IPS-18c (cell line): ENCODE results near the gene SLC6A4.

Experiments
- H3K4me3 ChIP-seq: 2 replicates; pipeline ENCODE4 v1.7.0; 2013; ENCODE audit warnings: low read depth, mild to moderate bottlenecking, low read length, moderate library complexity; ENCODE audit not compliant: insufficient read depth
- H3K9me3 ChIP-seq: one replicate; pipeline ENCODE4 v1.6.1; 2013; ENCODE audit warnings: mild to moderate bottlenecking, low read length, moderate library complexity; ENCODE audit not compliant: control insufficient read depth, insufficient read depth

The SLC6A4 gene

GRCh38 chr17:30226878-30227277, 8.6 kb downstream of the SLC6A4 start:
- Histone ChIP-seq H3K9me3 (no peaks in the 10 kb centered on the region), H3K4me3 (no peak overlapping the region)

DNA sequence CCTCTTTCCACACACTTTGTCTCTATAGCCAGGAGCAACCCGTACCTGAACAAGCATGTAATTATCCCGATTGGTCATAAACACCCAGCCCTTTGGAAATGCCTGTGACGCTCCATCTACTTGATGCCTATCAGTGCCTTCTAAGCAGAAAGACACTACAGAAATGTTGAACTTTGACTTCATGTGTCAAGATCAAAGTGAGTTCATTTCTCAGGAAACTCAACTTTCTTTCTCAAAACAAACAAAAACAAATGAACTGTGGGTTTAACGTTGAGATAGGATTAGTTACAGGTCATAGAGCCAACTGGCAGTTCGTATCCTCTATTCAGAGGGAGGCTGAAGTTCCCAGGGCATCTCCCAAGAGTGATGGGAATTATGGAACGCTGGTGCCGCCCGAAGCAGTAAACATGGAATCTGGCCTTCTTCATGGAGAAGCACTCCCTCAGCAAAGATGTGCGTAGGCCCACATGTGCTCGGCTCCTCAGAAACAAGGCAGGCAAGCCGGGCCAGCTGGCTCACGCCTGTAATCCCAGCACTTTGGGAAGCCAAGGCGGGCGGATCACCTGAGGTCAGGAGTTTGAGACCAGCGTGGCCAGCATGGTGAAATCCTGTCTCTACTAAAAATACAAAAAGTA, 9.5 kb downstream of the SLC6A4 start:
- H3K9me3 ChIP-seq, result no peaks in the 10 kb centered on the region
- H3K4me3 ChIP-seq, result no peak overlapping the region

DNA sequence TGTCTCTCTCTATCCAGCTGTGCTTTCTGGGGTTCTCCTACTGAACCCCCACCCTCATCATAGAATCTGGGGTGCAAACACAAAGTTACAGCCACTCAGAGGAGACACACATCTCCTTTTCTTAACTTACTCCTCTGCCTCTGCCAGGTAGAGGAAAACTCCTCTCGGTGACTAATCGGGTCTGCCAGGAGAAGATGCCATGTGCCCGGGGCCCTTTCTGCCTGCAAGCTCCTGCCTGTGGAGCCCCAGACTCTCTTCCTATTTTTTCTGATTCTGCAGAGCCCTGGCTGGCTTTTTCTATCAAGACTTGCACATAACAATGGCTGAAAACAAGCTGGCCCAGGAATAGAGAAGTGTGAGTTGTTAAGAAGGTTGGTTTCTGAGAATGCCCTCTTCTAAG, 10.4 kb downstream of the SLC6A4 start:
- no peak overlapping the region for H3K4me3 ChIP-seq
- no peaks in the 10 kb centered on the region for H3K9me3 ChIP-seq

GRCh38 chr17:30224419-30224960, 11.0 kb downstream of the SLC6A4 start:
- no peaks in the 10 kb centered on the region for H3K9me3 ChIP-seq
- no peak overlapping the region for H3K4me3 ChIP-seq

DNA sequence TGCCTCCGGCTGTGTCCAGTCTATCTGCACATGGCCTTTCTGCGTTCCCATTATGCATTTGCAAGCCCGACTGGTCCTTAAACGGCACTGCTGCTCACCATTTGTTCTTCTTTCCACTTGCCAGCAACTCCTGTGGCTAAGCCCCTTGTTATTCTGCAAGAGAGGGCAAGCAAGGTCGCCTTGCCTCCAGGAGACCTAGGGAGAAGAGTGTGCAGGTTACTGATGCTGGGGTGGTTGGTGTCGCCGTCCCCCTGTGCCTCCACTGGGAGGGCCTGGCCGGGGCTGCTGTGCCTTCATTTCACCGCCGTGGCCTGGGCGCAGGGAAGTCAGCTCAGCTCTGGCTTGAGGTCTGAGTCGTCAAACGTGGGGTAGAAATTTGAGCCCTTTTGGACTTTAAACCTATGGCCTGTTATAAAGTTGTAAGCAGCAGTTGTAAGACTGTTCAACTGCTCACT, 12.7 kb downstream of the SLC6A4 start:
- Histone ChIP-seq H3K4me3 (no peak overlapping the region), H3K9me3 (no peaks in the 10 kb centered on the region)

- H3K4me3 ChIP-seq, result no peak overlapping the region
- H3K9me3 ChIP-seq, result no peaks in the 10 kb centered on the region
Measured at GRCh38 chr17:30222251-30222650, 13.2 kb downstream of the SLC6A4 start.

DNA sequence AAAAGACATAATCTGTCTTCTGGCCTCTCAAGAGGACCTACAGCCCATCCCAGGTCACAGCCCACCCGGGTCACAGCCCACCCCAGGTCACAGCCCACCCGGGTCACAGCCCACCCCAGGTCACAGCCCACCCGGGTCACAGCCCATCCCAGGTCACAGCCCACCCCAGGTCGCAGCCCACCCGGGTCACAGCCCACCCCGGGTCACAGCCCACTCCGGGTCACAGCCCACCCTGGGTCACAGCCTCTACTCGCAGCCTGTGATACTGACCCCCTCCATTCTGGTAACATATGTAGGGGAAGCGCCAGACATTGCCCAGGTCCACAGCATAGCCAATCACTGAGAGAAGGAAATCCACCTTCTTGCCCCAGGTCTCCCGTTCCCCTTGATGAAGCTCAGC, 14.2 kb downstream of the SLC6A4 start:
- Histone ChIP-seq H3K9me3 (no peaks in the 10 kb centered on the region), H3K4me3 (no peak overlapping the region)

- Histone ChIP-seq H3K4me3 (no peak overlapping the region), H3K9me3 (no peaks in the 10 kb centered on the region)
Measured at GRCh38 chr17:30220414-30220813, 15.1 kb downstream of the SLC6A4 start.

- Histone ChIP-seq H3K4me3 (no peak overlapping the region), H3K9me3 (no peaks in the 10 kb centered on the region)
Measured at GRCh38 chr17:30219833-30220232, 15.7 kb downstream of the SLC6A4 start.

- H3K9me3 ChIP-seq, result no peaks in the 10 kb centered on the region
- H3K4me3 ChIP-seq, result no peak overlapping the region
Measured at GRCh38 chr17:30219315-30219714, 16.2 kb downstream of the SLC6A4 start.

- no peak overlapping the region for H3K4me3 ChIP-seq
- H3K9me3 ChIP-seq, result no peaks in the 10 kb centered on the region
Measured at GRCh38 chr17:30218799-30219198, 16.7 kb downstream of the SLC6A4 start.

DNA sequence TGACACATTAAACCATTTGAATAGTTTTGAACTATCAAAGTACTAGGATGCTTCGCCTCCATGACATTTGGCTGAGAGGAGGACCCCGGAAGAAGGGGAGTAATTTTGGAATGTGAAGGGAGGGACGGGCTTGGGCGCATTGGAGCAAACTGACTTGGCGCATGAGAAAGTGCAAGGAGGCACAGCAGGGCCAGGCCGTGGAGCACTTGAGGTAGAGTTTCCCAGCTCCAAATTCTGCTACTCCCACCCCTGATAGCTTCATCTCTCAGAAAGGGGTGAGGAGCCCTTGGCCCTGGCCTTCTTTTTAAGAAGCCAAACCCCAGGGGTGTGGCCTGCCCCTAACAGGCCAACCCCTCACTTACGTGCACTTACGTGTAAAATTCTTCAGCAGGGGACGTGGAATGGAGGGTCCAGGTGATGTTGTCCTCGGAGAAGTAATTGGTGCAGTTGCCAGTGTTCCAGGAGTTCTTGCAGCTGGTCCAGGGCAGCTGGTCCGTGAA, 17.7 kb downstream of the SLC6A4 start:
- no peaks in the 10 kb centered on the region for H3K9me3 ChIP-seq

DNA sequence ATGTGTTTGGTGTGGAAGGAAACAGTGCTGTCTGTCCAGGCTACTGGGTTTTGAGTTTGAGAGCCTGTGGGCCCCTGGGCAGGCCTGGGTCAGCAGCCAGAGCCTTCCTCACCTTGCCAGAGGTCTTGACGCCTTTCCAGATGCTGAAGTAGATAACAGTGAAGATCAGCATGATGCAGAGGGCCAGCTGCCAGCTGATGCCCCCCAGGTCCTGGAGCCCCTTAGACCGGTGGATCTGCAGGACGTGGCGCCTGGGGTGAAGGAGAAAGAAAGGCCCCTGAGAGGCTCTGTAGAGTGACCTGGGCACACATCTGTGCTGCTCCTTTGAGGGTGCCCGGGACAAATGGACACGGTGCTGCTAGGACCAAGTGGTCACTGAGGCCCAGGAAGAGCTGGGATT, 18.4 kb downstream of the SLC6A4 start:
- no peaks in the 10 kb centered on the region for H3K9me3 ChIP-seq
- H3K4me3 ChIP-seq, result no peak overlapping the region

More for the DNA sequence above, 17.7 kb downstream of the SLC6A4 start:
- H3K4me3 ChIP-seq, result no peak overlapping the region

GRCh38 chr17:30212750-30213149, 22.7 kb downstream of the SLC6A4 start:
- H3K4me3 ChIP-seq, result no peak overlapping the region
- no peaks in the 10 kb centered on the region for H3K9me3 ChIP-seq

DNA sequence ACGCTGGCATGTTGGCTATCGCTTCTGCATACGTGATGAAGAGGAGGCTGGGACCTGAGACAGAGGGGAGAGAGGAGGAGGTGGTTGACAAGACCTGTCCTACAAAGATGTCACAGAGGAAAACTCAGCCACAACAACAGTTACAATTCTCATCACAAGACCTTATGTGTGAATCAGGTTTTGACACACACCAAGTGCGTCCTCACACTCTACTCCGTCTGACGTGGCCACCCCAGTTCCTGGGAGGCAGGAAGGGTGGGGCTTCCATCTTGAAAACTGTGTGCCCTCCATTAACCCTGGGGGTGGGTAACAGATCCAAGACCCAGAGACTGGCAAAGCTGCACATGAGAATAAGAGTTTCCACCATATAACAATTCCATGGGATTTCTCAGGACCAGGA, 24.1 kb downstream of the SLC6A4 start:
- H3K9me3 ChIP-seq, result no peaks in the 10 kb centered on the region
- no peak overlapping the region for H3K4me3 ChIP-seq

- no peaks in the 10 kb centered on the region for H3K9me3 ChIP-seq
- H3K4me3 ChIP-seq, result no peak overlapping the region
Measured at GRCh38 chr17:30210901-30211300, 24.6 kb downstream of the SLC6A4 start.

GRCh38 chr17:30210366-30210765, 25.1 kb downstream of the SLC6A4 start:
- no peak overlapping the region for H3K4me3 ChIP-seq
- no peaks in the 10 kb centered on the region for H3K9me3 ChIP-seq

DNA sequence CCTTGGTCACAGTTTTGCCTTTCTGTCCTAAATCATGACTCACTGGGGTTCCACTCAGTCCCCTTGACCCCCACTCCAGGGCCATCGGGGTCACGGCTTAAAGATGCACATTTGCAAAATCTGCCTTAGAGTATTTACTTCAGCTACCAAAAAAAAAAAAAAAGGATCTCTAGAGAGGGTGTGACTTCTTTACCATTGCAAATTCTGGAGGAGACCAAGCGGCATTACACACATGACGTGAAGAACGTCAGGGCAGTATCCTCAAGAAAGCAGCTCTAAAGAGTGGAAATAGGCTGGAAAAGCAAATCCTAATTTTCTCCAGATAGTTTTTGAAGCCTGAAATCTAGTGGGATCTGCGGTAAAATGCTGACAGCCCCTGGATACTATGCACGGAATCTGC, 25.6 kb downstream of the SLC6A4 start:
- H3K4me3 ChIP-seq, result no peak overlapping the region
- H3K9me3 ChIP-seq, result no peaks in the 10 kb centered on the region

DNA sequence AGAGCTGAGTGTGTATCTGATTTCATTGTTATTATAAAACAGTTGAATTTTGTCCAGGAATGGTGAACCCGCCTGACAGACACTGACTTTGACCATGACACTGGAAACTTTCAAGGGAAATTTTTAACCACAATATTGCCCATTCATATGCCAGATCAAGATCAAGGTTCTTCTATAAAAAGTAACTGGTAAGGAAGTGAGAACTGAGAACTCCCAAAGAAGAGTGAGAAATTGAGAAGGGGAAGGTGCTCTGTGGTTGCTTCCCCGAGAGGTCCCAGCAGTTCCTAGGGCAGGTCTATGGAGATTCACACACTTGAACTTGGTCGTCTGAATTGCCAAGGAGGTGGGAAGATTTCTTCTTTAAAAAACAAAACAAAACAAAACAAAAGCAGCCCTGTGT, 27.3 kb downstream of the SLC6A4 start:
- no peaks in the 10 kb centered on the region for H3K9me3 ChIP-seq

More for the DNA sequence above, 27.3 kb downstream of the SLC6A4 start:
- H3K4me3 ChIP-seq, result no peak overlapping the region
